Upper lobe of left lung (tissue), 4 donors: ENCODE measurements around the gene MAGEL2.

Experiments used
- EP300 ChIP-seq, 4 donors: sonication (generic); formaldehyde crosslinking; IDR thresholded peaks; one replicate each; pipeline ENCODE4 v1.5.1; 2017; ENCODE audit warnings: antibody characterized with exemption in 4 of 4, control low read depth in 2 of 4
- POLR2A ChIP-seq, 4 donors: fragments of 450-650 bp; IDR thresholded peaks; one replicate each; pipeline ENCODE4 v1.5.1; 2016 to 2017; ENCODE audit warnings: antibody characterized with exemption in 4 of 4, mild to moderate bottlenecking in 2 of 4
- TF ChIP-seq, protein P1 (sequence below), 6 experiments: fragments of 450-650 bp in 4 of 6; fragments of 200-600 bp in 2 of 6; sonication (generic) in 2 of 6; IDR thresholded peaks; one replicate each; pipeline ENCODE4 v1.5.1; 2016 to 2019; ENCODE audit warnings: antibody characterized with exemption in 6 of 6

DNA sequence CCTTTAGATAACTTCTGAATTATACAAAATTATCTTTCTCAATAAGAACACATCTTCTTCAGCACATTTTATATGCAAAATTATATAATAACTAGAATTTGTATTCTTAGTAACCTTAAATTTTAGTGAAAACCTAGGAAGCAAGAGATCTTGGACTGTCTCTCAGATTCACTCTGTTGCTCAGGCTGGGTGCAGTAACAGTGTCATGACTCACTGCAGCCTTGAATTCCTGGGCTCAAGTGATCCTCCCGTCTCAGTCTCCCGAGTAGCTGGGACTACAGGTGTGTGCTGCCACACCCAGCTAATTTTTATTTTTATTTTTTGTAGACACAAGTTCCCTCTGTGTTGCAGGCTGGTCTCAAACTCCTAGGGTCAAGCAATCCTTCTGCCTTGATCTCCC lies 52.3 kb downstream of the MAGEL2 start:
- no peak for TF ChIP-seq POLR2A (IDR thresholded peaks at IDR 0.05)
- TF ChIP-seq, protein P1, sequence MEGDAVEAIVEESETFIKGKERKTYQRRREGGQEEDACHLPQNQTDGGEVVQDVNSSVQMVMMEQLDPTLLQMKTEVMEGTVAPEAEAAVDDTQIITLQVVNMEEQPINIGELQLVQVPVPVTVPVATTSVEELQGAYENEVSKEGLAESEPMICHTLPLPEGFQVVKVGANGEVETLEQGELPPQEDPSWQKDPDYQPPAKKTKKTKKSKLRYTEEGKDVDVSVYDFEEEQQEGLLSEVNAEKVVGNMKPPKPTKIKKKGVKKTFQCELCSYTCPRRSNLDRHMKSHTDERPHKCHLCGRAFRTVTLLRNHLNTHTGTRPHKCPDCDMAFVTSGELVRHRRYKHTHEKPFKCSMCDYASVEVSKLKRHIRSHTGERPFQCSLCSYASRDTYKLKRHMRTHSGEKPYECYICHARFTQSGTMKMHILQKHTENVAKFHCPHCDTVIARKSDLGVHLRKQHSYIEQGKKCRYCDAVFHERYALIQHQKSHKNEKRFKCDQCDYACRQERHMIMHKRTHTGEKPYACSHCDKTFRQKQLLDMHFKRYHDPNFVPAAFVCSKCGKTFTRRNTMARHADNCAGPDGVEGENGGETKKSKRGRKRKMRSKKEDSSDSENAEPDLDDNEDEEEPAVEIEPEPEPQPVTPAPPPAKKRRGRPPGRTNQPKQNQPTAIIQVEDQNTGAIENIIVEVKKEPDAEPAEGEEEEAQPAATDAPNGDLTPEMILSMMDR (IDR thresholded peaks at IDR 0.05): no peak
- no peak for TF ChIP-seq EP300 (IDR thresholded peaks at IDR 0.05)
